Right lobe of liver (tissue), 6 donors: ENCODE data around the gene CERCAM. TPM values are rescaled to one million over a fixed set of nuclear protein-coding genes. Genes with fewer than 3 reads are reported as not detected.
A peak's percentile ranks its signal among the peaks of the same experiment; 100 is the strongest.

Experiments
- ATAC-seq, 4 donors: fragments of 200-7000 bp; cut with Tn5 transposase; one replicate each; pipeline ENCODE4 v1.9.1; 2020; ENCODE audit warnings: mild to moderate bottlenecking in 4 of 4, moderate library complexity in 4 of 4
- DNase-seq, 3 donors: peaks; one replicate each; pipeline ENCODE4 v3.0.0-alpha.2; 2020
- H3K27ac ChIP-seq, 3 donors: fragments of 200-600 bp; one replicate each; pipeline ENCODE4 v1.8.0; 2022
- H3K27me3 ChIP-seq, 2 donors: fragments of 200-600 bp; one replicate each; pipeline ENCODE4 v1.8.0; 2022
- H3K36me3 ChIP-seq, 4 donors: fragments of 200-600 bp; sonication (generic) in 1 of 4; one replicate each; pipeline versions ENCODE4 v1.5.1 to v1.8.0; 2017 to 2022; ENCODE audit warnings: control low read depth in 1 of 4
- H3K4me1 ChIP-seq, 4 donors: fragments of 200-600 bp; sonication (generic) in 1 of 4; one replicate each; pipeline versions ENCODE4 v1.5.1 to v1.8.0; 2017 to 2022; ENCODE audit warnings: control low read depth in 1 of 4
- H3K4me3 ChIP-seq, 3 donors: fragments of 200-600 bp; one replicate each; pipeline ENCODE4 v1.8.0; 2022
- H3K9me3 ChIP-seq, 4 donors: fragments of 200-600 bp; sonication (generic) in 1 of 4; one replicate each; pipeline versions ENCODE4 v1.5.1 to v1.8.0; 2017 to 2022; ENCODE audit warnings: control low read depth in 1 of 4
- POLR2A ChIP-seq: fragments of 450-650 bp; IDR thresholded peaks from one replicate; pipeline ENCODE4 v1.6.1; 2017; ENCODE audit warnings: antibody characterized with exemption, mild to moderate bottlenecking
- WGBS: methylation state at CpG from one replicate; pipeline ENCODE4 v1.1.6; 2018; ENCODE audit warnings: low coverage, low lambda C conversion rate; ENCODE audit not compliant: insufficient coverage; ENCODE audit errors: missing lambda C conversion rate; 5-methylcytosine and 5-hydroxymethylcytosine counted together
- intact Hi-C, 2 donors: fragments of 100-400 bp; cut with DNase I; formaldehyde crosslinking; loops; one replicate each; pipeline versions ENCODE4 v1.11.2 to v1.14.1; 2022
- total RNA-seq, 6 experiments: library from RNA; depleted of rRNA in 2 of 6; stranded (reverse); fragments of >200 nt in 2 of 6; fragmentation: NEBNext Ultra II Directional in 3 of 6; extraction: Animal tissue kit (Norgen Biotek cat#: 25700) in 3 of 6; gene quantifications; one replicate each; pipeline versions ENCODE4 v1.1.0 to v1.2.4, GENCODE V29; 2016 to 2023
- TF ChIP-seq, protein P1 (sequence below), 4 donors: fragments of 200-600 bp in 3 of 4; fragments of 450-650 bp in 1 of 4; IDR thresholded peaks; one replicate each; pipeline versions ENCODE4 v1.5.1 to v1.8.0; 2016 to 2022; ENCODE audit warnings: antibody characterized with exemption in 4 of 4, mild to moderate bottlenecking in 2 of 4
- donor health status: DM: no; HTN: yes; CAD: no.
- donor health status: DM: no; HTN: no; CAD: no.
- donor health status: DM: no; HTN: no; CAD: no.
- donor health status: DM: no; HTN: yes; CAD: no.
- donor health status: DM: no; HTN: yes; CAD: no.

CERCAM gene
- total RNA-seq, 6 experiments from 2014 or later: 1.3 to 3.1 (median 2.2) TPM

- DNase-seq (no peak), ATAC-seq (no peak)
- Histone ChIP-seq H3K27me3 (no peaks in the 10 kb centered on the region), H3K4me3 (no peak overlapping the region), H3K4me1 (no peaks in the 10 kb centered on the region), H3K27ac (no peak overlapping the region), H3K9me3 (no peaks in the 10 kb centered on the region), H3K36me3 (peaks cover 0 to 17% (median 11%) of the 10 kb centered on the region in 4 donors)
- no peak for TF ChIP-seq POLR2A
- TF ChIP-seq, protein P1, sequence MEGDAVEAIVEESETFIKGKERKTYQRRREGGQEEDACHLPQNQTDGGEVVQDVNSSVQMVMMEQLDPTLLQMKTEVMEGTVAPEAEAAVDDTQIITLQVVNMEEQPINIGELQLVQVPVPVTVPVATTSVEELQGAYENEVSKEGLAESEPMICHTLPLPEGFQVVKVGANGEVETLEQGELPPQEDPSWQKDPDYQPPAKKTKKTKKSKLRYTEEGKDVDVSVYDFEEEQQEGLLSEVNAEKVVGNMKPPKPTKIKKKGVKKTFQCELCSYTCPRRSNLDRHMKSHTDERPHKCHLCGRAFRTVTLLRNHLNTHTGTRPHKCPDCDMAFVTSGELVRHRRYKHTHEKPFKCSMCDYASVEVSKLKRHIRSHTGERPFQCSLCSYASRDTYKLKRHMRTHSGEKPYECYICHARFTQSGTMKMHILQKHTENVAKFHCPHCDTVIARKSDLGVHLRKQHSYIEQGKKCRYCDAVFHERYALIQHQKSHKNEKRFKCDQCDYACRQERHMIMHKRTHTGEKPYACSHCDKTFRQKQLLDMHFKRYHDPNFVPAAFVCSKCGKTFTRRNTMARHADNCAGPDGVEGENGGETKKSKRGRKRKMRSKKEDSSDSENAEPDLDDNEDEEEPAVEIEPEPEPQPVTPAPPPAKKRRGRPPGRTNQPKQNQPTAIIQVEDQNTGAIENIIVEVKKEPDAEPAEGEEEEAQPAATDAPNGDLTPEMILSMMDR (IDR thresholded peaks at IDR 0.05): no peak
- intact Hi-C loops: no loop called here
- WGBS: 90% methylated on average over 25 of the region's 88 CpGs
Measured at GRCh38 chr9:128392302-128393144, 28.1 kb upstream of the CERCAM start.

DNA sequence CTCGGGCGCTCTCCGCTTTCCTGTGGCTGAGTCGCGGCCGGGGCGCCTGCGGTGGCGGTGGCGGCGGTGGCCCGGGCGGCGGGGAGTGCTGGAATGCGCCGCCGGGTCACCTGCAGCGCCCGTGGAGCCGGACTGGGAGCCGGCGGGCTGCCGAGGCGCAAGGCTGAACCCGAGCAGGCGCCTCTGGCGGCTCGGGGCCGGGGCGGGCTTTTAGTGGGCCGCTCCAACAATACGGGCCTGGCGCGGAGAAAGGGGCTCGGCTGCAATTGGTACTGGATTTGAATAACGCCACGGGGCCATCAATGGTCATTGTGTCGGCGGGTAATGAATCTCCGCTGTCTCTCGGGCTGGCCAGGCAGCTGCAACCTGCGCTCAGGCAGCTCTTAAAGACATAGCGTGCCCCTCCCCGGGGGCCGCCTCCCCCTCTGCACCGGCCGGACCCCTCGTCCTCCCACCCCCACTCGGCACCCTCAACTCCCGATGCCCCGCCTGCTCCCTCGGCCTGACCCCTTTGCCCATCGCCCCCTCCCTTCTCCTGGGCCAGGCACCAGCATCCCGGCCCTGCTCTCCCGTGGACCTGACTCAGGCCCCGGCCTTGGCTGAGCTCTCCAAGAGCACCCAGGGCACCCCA, 27.4 kb upstream of the CERCAM start:
- WGBS: 29% methylated on average over 7 of the region's 56 CpGs
- peaks cover 0 to 11% (median 8%) of the 10 kb centered on the region in 4 donors for H3K36me3 ChIP-seq
- intact Hi-C loops: no loop called here
- H3K27ac ChIP-seq: no peak overlapping the region
- no peaks in the 10 kb centered on the region for H3K9me3 ChIP-seq
- H3K4me1 ChIP-seq: no peaks in the 10 kb centered on the region
- H3K27me3 ChIP-seq: no peaks in the 10 kb centered on the region
- DNase-seq (no peak), ATAC-seq (peak in 3 of 4 donors; percentile 8 to 17 (median 8))
- H3K4me3 ChIP-seq: no peak overlapping the region
- TF ChIP-seq, protein P1 (IDR thresholded peaks at IDR 0.05): no peak
- no peak for TF ChIP-seq POLR2A

DNA sequence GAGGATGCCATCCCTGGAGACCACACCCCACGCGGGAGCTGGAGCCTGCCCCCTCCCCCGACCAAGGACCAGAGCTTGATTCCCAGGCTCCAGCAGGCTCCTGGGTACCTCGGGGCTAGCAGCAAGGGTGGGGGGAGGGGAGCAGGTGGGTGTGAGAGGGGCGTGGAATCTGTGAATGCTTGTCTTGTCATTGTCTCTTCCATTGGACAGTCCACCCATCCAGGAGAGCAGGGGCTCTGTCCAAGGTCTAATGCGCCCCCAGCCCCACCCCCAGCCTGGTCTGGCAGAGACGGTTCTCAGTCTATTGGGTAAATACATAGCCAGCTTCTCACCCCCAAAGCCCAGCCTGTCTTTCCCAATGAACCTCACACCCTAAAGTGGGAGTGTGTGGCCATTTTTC, 26.7 kb upstream of the CERCAM start:
- Histone ChIP-seq H3K9me3 (no peaks in the 10 kb centered on the region), H3K4me1 (no peaks in the 10 kb centered on the region), H3K4me3 (no peak overlapping the region), H3K27ac (no peak overlapping the region), H3K36me3 (peaks cover 0 to 5% (median 4%) of the 10 kb centered on the region in 4 donors), H3K27me3 (no peaks in the 10 kb centered on the region)
- no CpG with 5 or more reads among the region's 7 CpGs for WGBS
- ATAC-seq (no peak), DNase-seq (no peak)
- intact Hi-C loops: no loop called here
- TF ChIP-seq POLR2A: no peak
- TF ChIP-seq, protein P1 (IDR thresholded peaks at IDR 0.05): no peak

- no peak for DNase-seq
Measured at GRCh38 chr9:128394379-128395168, 26.1 kb upstream of the CERCAM start.

More at GRCh38 chr9:128394379-128395168, 26.1 kb upstream of the CERCAM start:
- H3K27me3 ChIP-seq: no peaks in the 10 kb centered on the region
- no peaks in the 10 kb centered on the region for H3K36me3 ChIP-seq
- H3K9me3 ChIP-seq: no peaks in the 10 kb centered on the region
- H3K4me3 ChIP-seq: no peak overlapping the region
- intact Hi-C loops: no loop called here
- no peak overlapping the region for H3K27ac ChIP-seq
- TF ChIP-seq, protein P1 (IDR thresholded peaks at IDR 0.05): no peak
- no peak for TF ChIP-seq POLR2A
- 25% methylated on average over 8 of the region's 9 CpGs for WGBS
- H3K4me1 ChIP-seq: no peaks in the 10 kb centered on the region
- no peak for ATAC-seq
